Measurements from ENCODE around the gene GRID2. TPM values are rescaled to one million over a fixed set of nuclear protein-coding genes. Genes with fewer than 3 reads are reported as not detected.

Gene GRID2
- total RNA-seq, 1 donor from 2014 or later, result not detected

GRCh38 chr4:92679149-92679548 is 375.4 kb downstream of the GRID2 start:
- no peak for DNase-seq (ENCODE audit: low read depth)

GRCh38 chr4:92714640-92715039 is 410.9 kb downstream of the GRID2 start:
- DNase-seq (ENCODE audit: low read depth), result no peak

- DNase-seq (ENCODE audit: low read depth), result no peak
These were observed 429.5 kb downstream of the GRID2 start for GRCh38 chr4:92733231-92733630.

- DNase-seq (ENCODE audit: low read depth), result no peak
These were observed 431.4 kb downstream of the GRID2 start for GRCh38 chr4:92735025-92735665.

GRCh38 chr4:92760433-92760832 is 456.7 kb downstream of the GRID2 start:
- no peak for DNase-seq (ENCODE audit: low read depth)

- no peak for DNase-seq (ENCODE audit: low read depth)
These were observed 472.3 kb downstream of the GRID2 start for GRCh38 chr4:92776080-92776479.

- no peak for DNase-seq (ENCODE audit: low read depth)
These were observed 486.0 kb downstream of the GRID2 start for GRCh38 chr4:92789741-92790140.

- peak; percentile 50 for DNase-seq (ENCODE audit: low read depth)
These were observed 488.2 kb downstream of the GRID2 start for GRCh38 chr4:92791871-92792440.

- no peak for DNase-seq (ENCODE audit: low read depth)
These were observed 505.6 kb downstream of the GRID2 start for GRCh38 chr4:92809381-92809780.

GRCh38 chr4:92812652-92813051 is 508.9 kb downstream of the GRID2 start:
- DNase-seq (ENCODE audit: low read depth), result no peak

GRCh38 chr4:92814677-92815076 is 510.9 kb downstream of the GRID2 start:
- no peak for DNase-seq (ENCODE audit: low read depth)

- DNase-seq (ENCODE audit: low read depth), result no peak
These were observed 521.5 kb downstream of the GRID2 start for GRCh38 chr4:92825256-92825655.

- no peak for DNase-seq (ENCODE audit: low read depth)
These were observed 522.0 kb downstream of the GRID2 start for GRCh38 chr4:92825791-92826190.

GRCh38 chr4:92830771-92831170 is 527.0 kb downstream of the GRID2 start:
- no peak for DNase-seq (ENCODE audit: low read depth)

GRCh38 chr4:92840880-92841279 is 537.1 kb downstream of the GRID2 start:
- no peak for DNase-seq (ENCODE audit: low read depth)

GRCh38 chr4:92843784-92844183 is 540.0 kb downstream of the GRID2 start:
- no peak for DNase-seq (ENCODE audit: low read depth)

- DNase-seq (ENCODE audit: low read depth), result no peak
These were observed 543.3 kb downstream of the GRID2 start for GRCh38 chr4:92847026-92847425.

- DNase-seq (ENCODE audit: low read depth), result no peak
These were observed 558.7 kb downstream of the GRID2 start for GRCh38 chr4:92862509-92862908.

GRCh38 chr4:92864096-92864495 is 560.3 kb downstream of the GRID2 start:
- no peak for DNase-seq (ENCODE audit: low read depth)

GRCh38 chr4:92872604-92873003 is 568.8 kb downstream of the GRID2 start:
- no peak for DNase-seq (ENCODE audit: low read depth)

GRCh38 chr4:92885632-92886031 is 581.9 kb downstream of the GRID2 start:
- DNase-seq (ENCODE audit: low read depth), result no peak

- no peak for DNase-seq (ENCODE audit: low read depth)
These were observed 648.7 kb downstream of the GRID2 start for GRCh38 chr4:92952426-92952825.

- no peak for DNase-seq (ENCODE audit: low read depth)
These were observed 649.1 kb downstream of the GRID2 start for GRCh38 chr4:92952897-92953296.

- no peak for DNase-seq (ENCODE audit: low read depth)
These were observed 649.7 kb downstream of the GRID2 start for GRCh38 chr4:92953462-92953861.
